DOHH2 (cell line): ENCODE data around the gene IFITM10.

ENCODE experiments used
- H3F3A ChIP-seq: fragments of 200-600 bp; sonication (generic), shearing (Covaris generic); 2 replicates; pipeline ENCODE4 v1.6.0; 2016; ENCODE audit warnings: antibody characterized with exemption, mild to moderate bottlenecking; ENCODE audit not compliant: control insufficient read depth, insufficient read depth
- H3K27ac ChIP-seq: fragments of 200-600 bp; sonication (generic); 2 replicates; pipeline ENCODE4 v1.5.1; 2014; ENCODE audit warnings: low read depth, mild to moderate bottlenecking, low read length, moderate library complexity
- H3K27me3 ChIP-seq: fragments of 200-600 bp; sonication (generic); 2 replicates; pipeline ENCODE4 v1.6.1; 2014; ENCODE audit warnings: mild to moderate bottlenecking, low read length, mixed read lengths; ENCODE audit not compliant: control insufficient read depth
- H3K36me3 ChIP-seq: fragments of 200-600 bp; sonication (generic); 2 replicates; pipeline ENCODE4 v1.6.1; 2014; ENCODE audit warnings: mild to moderate bottlenecking, low read length, moderate library complexity, mixed read lengths; ENCODE audit not compliant: control insufficient read depth
- H3K4me1 ChIP-seq: fragments of 200-600 bp; sonication (generic); 2 replicates; pipeline ENCODE4 v1.6.1; 2014; ENCODE audit warnings: mild to moderate bottlenecking, low read length, mixed read lengths; ENCODE audit not compliant: control insufficient read depth
- H3K4me2 ChIP-seq: fragments of 200-600 bp; sonication (generic); 2 replicates; pipeline ENCODE4 v1.6.0; 2014; ENCODE audit warnings: mild to moderate bottlenecking, low read length, moderate library complexity
- H3K4me3 ChIP-seq: fragments of 200-600 bp; sonication (generic); 2 replicates; pipeline ENCODE4 v1.5.1; 2014; ENCODE audit warnings: mild to moderate bottlenecking, low read length, mixed read lengths
- H3K79me2 ChIP-seq: fragments of 200-600 bp; sonication (generic); 2 replicates; pipeline ENCODE4 v1.6.1; 2014; ENCODE audit warnings: mild to moderate bottlenecking, low read length, mixed read lengths; ENCODE audit not compliant: control insufficient read depth
- H3K9me2 ChIP-seq: fragments of 200-600 bp; sonication (generic); replicated peaks from 2 replicates; pipeline ENCODE4 v1.6.1; 2014; ENCODE audit warnings: mild to moderate bottlenecking, low read length, mixed read lengths; ENCODE audit not compliant: control insufficient read depth
- H3K9me3 ChIP-seq: fragments of 200-600 bp; sonication (generic); 2 replicates; pipeline ENCODE4 v1.6.1; 2014; ENCODE audit warnings: antibody characterized with exemption, low read length, mixed read lengths; ENCODE audit not compliant: control insufficient read depth, insufficient read depth
- H4K20me1 ChIP-seq: fragments of 200-600 bp; sonication (generic); 2 replicates; pipeline ENCODE4 v1.6.0; 2014; ENCODE audit warnings: low read depth, mild to moderate bottlenecking, antibody characterized with exemption, low read length, moderate library complexity; ENCODE audit not compliant: control insufficient read depth, insufficient read depth
- EZH2phosphoT487 ChIP-seq: fragments of 200-600 bp; sonication (generic); IDR thresholded peaks from 2 replicates; pipeline ENCODE4 v1.6.1; 2017; ENCODE audit warnings: borderline replicate concordance, mild to moderate bottlenecking, antibody characterized with exemption, low read length, moderate library complexity, mixed read lengths
- TF ChIP-seq, protein P1 (sequence below): fragments of 200-600 bp; sonication (generic); IDR thresholded peaks from one replicate; pipeline ENCODE4 v1.5.1; 2014; ENCODE audit warnings: antibody characterized with exemption, mild to moderate bottlenecking, low read depth, low read length; ENCODE audit not compliant: poor library complexity, severe bottlenecking

Gene IFITM10

GRCh38 chr11:1754376-1755150 is 4.2 kb upstream of the IFITM10 start:
- no peak overlapping the region for H3K4me3 ChIP-seq
- H3K4me2 ChIP-seq, result no peak overlapping the region
- H3K36me3 ChIP-seq, result no peaks in the 10 kb centered on the region
- no peak overlapping the region for H3K27ac ChIP-seq
- no peaks in the 10 kb centered on the region for H3K79me2 ChIP-seq
- no peaks in the 10 kb centered on the region for H3K9me2 ChIP-seq
- no peaks in the 10 kb centered on the region for H3F3A ChIP-seq
- H3K4me1 ChIP-seq, result peaks cover 14% of the 10 kb centered on the region
- no peaks in the 10 kb centered on the region for H3K27me3 ChIP-seq
- no peak for TF ChIP-seq EZH2phosphoT487
- TF ChIP-seq, protein P1, sequence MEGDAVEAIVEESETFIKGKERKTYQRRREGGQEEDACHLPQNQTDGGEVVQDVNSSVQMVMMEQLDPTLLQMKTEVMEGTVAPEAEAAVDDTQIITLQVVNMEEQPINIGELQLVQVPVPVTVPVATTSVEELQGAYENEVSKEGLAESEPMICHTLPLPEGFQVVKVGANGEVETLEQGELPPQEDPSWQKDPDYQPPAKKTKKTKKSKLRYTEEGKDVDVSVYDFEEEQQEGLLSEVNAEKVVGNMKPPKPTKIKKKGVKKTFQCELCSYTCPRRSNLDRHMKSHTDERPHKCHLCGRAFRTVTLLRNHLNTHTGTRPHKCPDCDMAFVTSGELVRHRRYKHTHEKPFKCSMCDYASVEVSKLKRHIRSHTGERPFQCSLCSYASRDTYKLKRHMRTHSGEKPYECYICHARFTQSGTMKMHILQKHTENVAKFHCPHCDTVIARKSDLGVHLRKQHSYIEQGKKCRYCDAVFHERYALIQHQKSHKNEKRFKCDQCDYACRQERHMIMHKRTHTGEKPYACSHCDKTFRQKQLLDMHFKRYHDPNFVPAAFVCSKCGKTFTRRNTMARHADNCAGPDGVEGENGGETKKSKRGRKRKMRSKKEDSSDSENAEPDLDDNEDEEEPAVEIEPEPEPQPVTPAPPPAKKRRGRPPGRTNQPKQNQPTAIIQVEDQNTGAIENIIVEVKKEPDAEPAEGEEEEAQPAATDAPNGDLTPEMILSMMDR, result no peak
- no peaks in the 10 kb centered on the region for H3K9me3 ChIP-seq
- H4K20me1 ChIP-seq, result no peaks in the 10 kb centered on the region

DNA sequence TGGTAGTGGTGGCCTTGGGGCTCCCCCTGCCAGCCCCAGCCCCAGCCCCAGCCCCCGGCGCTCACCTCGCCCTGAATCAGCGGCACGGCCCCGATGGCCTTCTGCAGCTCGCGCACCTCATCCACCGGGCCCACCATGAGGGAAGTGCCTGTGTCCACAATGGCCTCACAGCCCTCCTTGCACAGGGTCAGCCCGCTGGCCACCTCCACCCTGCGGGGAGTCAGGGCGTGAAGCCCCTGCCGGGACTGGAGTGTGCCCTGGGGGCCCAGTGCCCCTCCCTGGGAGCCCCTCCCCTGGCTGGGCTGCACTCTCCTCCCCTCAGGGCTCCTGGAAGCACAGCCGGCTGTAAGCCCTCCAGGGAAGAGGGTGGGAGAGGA is 3.5 kb upstream of the IFITM10 start:
- no peaks in the 10 kb centered on the region for H4K20me1 ChIP-seq
- H3K27me3 ChIP-seq, result no peaks in the 10 kb centered on the region
- H3K4me1 ChIP-seq, result peaks cover 14% of the 10 kb centered on the region
- no peaks in the 10 kb centered on the region for H3K79me2 ChIP-seq
- no peak overlapping the region for H3K4me2 ChIP-seq
- TF ChIP-seq, protein P1, result no peak
- no peak for TF ChIP-seq EZH2phosphoT487
- no peaks in the 10 kb centered on the region for H3K36me3 ChIP-seq
- H3K9me3 ChIP-seq, result no peaks in the 10 kb centered on the region
- no peaks in the 10 kb centered on the region for H3F3A ChIP-seq
- H3K4me3 ChIP-seq, result no peak overlapping the region
- no peak overlapping the region for H3K27ac ChIP-seq
- no peaks in the 10 kb centered on the region for H3K9me2 ChIP-seq

GRCh38 chr11:1753229-1753928 is 3.0 kb upstream of the IFITM10 start:
- no peaks in the 10 kb centered on the region for H3K79me2 ChIP-seq
- H3K27me3 ChIP-seq, result no peaks in the 10 kb centered on the region
- no peak overlapping the region for H3K27ac ChIP-seq
- no peaks in the 10 kb centered on the region for H3K36me3 ChIP-seq
- H4K20me1 ChIP-seq, result no peaks in the 10 kb centered on the region
- H3K4me1 ChIP-seq, result peaks cover 10% of the 10 kb centered on the region
- H3K4me2 ChIP-seq, result no peak overlapping the region
- no peaks in the 10 kb centered on the region for H3K9me3 ChIP-seq
- H3F3A ChIP-seq, result no peaks in the 10 kb centered on the region
- no peak for TF ChIP-seq EZH2phosphoT487
- TF ChIP-seq, protein P1, result no peak
- H3K9me2 ChIP-seq, result no peaks in the 10 kb centered on the region
- no peak overlapping the region for H3K4me3 ChIP-seq
